GM18520 (cell line): ENCODE measurements around the gene CROCC2.
"Not testable (repeated sequence)": the region's sequence is repeated elsewhere in the genome, so short reads cannot be mapped to it uniquely, and the experiment has no call there.

Experiments
- ATAC-seq: cut with Tn5 transposase; IDR thresholded peaks from one replicate; pipeline ENCODE4 v1.9.1; 2021; ENCODE audit not compliant: unreplicated experiment

CROCC2 gene

DNA sequence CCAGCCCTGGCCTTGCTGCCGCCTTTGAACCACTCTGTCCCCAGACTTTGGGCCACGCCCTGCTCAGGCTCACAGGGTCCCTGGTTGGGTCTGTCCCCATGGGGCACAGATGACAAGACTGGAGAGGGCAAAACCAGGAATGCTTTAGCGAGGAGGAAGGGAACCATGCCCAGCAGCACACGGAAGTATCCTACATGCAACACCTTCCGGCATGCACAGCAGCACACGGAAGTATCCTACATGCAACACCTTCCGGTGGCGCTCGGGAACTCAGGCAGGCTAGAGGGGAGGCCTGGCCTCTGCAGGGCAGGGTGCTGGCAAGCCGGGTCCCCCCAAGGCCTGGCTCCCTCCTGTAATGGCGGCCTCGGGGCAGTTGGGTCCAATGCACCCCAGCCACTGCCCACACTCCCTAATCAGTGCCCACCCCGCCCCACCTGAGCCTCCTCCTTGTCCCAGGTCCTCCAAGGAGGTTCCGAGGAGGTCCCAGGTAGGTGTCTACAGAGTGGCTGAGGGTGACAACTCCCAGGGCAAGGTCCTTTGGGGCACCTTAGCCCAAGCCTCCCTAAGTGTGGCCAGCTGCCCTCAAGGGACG, 58.7 kb downstream of the CROCC2 start:
- ATAC-seq = no peak

DNA sequence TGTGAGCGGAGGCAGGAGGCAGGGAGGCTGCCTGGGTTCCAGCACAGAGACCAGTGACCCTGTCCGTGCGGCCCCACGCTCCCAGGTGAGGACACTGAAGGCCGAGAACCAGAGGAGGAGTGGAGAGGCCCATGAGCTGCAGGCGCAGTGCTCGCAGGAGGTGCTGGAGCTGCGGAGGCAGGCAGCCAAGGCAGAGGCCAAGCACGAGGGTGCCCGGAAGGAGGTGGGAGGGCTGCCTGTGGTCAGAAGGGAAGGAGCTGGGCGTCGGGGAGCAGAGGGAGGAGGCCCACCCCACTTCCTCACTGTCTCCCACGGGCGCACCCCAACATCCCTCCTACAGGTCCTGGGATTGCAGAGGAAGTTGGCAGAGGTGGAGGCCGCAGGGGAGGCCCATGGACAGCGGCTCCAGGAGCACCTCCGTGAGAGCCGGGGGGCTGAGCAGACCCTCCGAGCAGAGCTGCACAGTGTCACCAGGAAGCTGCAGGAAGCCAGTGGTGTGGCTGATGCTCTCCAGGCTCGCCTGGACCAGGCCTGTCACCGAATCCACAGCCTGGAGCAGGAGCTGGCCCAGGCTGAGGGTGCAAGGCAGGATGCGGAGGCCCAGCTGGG, 59.3 kb downstream of the CROCC2 start:
- no peak for ATAC-seq

DNA sequence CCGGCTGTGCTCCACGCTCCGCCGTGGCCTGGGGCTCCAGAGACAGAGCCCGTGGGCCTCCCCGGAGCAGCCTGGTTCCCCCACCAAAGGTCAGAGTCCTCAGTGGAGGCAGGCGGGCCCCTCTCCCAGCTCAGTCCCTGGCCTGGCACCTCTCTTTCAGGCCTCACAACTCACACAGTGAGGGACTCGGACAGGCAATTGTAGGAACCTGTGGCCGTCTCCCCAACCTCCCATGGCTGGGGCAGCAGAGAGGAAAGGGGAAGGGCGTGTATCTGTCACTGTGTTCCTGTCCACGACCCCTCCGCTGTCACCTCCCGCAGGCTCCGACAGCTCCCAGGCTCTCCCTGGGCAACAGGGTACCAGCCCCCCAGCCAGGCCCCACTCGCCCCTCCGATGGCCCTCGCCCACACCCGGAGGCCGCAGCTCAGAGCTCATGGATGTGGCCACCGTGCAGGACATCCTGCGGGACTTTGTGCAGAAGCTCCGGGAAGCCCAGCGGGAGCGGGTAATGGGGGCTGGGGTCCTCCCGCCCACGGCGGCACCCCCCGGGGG, 59.8 kb downstream of the CROCC2 start:
- ATAC-seq = no peak

DNA sequence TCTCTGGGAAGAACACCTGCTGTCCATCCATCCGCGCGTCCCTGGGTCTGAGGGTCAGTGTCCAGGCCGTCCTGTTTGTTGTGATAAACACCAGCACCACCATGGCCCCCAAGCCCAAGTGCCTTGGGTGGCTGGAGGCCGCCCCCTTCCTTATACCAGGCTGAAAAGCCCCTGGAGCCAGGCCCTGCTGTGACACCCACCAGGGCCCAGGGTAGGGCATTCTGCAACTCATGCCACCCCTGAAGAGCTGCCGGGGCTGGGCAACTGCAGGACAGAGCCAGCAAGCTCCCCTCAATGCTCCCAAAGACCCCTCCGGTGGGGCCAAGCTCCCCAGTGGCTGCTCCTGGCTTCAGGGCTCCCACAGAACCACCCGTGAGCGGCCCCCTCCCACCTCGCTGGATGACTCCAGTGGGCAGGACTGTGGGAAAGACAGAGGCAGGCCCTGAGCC, 60.3 kb downstream of the CROCC2 start:
- no peak for ATAC-seq

DNA sequence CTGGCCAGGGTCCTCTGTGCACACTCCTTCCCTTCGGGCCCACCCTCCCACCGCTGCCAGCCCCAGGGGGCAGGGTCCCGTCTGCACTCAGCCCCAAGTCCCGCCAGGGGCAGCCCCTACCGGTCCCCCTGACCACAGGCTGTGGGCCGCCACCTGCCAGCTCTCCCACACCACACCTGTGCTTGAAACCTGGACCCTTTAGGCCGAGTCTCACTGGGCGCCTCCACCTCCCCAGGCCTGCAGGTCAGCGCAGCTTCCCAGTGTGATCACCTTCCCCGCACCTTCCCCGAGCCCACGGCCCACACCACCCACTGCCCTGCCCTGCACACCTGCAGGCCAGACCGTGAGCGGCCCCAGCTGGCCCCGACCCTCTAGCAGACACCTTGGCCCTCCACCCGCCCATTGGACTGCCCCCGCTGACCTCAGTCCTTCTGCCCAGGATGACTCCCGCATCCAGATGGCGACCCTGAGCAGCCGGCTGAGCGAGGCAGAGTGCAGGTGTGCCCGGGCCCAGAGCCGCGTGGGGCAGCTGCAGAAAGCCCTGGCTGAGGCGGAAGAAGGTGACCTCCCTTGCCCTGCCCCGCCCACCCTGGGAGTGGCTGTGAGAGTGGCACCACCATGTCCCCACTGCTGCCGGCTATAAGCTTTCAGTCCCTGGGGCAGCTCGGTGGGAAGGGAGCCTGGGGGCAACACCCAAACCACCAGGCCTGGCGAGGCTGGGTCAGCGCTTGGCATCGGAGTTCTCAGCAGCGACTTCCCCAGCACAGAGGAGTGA, 61.0 kb downstream of the CROCC2 start:
- no peak for ATAC-seq

DNA sequence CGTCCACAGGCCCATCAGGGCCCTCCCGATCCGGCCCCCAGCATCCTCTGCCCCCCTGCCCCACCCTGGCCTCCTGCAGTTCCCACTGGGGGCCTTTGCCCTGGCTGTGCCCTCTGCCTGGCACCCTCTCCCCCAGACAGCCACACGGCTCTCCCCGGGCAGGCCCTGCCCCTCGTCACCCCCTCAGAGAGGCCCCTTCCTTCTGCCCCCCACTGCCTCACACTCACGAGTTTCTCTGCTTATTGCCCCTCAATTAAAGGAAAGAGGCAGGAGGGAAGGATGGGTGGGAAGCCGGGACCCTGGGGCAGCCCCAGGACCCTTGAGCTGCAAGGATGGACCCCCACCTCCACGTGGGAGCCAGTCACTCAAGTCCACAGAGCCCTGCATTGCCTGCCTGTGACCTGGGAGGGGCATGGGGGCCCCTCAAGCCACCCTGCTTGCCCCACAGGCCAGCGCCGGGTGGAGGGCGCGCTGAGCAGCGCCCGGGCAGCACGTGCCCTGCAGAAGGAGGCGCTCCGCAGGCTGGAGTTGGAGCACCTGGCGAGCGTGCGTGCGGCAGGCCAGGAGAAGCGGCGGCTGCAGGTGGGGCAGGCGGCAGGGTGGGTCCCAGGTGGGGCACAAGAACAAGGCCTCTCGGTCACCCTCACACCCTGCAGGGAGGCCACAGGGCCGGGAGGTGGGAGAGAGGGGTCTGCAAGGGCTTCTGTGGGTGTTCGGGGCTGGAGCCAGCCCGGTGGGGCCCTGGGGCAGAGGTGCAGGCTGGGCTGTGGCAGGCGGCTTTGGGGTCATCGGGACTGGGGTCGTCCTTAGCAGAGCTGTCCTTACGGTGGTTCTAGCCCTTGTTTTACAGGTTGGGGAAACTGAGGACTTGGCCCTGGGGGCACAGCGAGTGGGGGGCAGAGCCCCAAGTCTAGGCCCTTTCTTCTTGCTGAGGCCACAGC, 61.8 kb downstream of the CROCC2 start:
- ATAC-seq = no peak

DNA sequence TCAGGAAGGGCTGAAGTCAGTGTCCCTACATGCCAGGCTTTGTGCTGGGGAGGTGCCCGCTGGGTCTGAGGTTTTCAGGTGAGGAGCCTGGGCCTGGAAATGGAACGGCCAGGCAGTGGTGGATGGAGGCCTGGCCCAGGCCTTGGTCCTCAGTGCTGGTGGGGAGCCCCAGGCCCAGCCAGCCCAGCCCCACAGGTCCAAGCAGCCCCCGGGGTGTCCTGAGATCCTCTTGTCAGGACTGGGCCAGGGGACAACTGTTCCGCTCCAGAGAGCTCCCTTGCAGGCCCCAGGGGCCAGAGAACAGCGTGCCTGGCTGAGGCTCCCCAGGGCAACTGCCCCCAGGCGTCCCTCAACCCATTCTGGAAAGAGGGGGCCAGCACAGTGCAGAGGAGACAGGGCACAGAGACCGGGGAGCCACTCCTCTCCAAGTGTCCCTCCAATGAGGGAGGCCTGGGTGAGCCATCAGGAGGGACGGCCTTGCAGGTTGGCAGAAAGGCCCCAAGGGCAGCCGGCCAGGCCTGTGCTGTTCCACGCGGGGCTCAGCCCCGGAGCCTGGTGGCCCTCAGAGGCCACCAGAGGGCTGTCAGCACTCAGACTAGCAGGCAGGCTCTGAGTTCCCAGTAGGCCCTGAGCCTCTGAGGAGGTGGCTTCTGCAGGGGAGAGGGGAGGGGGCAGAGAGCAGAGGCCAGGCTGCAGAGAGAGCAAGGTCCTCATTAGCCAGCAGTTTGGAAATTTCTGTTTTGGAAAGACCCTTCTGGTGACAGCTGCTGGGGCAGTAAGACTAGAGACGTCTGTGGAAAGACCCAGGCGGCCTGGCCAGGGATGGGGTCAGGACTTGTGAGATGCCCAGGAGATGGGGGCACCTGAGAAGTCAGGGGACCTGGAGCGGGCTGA, 62.8 kb downstream of the CROCC2 start:
- ATAC-seq = no peak

DNA sequence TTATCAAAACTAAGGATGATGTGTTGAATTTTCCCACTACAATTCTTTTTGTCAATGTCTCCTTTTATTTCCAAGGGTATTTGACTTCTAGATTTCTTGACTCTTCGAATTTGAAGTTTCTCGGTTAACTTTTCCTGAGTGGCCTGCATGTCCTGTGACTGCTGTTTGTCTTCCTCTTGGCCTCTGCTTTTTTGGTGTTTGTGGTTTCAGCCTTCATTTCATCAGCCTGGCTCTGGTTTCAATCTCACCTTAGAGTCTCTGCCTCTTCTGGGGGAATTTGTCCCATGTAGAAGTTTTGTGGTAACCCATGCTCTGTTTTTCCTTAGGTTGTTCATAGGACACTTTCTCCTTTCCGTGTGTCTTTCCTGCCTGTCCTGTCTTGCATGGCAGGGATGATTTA, 64.0 kb downstream of the CROCC2 start:
- no peak for ATAC-seq

DNA sequence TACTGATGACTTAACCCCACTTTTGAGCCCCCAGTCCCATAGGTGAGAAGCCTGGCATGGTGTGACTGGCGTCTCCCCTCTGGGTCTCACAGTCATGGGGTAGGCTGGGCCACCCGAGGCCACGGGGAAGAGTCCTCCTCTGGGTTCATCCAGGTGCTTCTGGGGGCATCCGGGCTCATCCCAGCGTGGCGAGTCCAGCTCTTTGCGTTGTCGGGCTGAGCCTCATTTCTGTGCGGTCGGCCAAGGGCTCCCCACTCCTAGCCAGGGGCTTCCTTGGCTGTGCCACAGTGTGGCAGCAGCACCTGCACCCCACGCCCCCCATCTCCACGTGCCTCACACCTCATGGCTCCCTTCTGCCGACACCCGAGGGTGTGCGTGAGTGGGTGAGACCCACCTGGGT, 64.7 kb downstream of the CROCC2 start:
- ATAC-seq = no peak

DNA sequence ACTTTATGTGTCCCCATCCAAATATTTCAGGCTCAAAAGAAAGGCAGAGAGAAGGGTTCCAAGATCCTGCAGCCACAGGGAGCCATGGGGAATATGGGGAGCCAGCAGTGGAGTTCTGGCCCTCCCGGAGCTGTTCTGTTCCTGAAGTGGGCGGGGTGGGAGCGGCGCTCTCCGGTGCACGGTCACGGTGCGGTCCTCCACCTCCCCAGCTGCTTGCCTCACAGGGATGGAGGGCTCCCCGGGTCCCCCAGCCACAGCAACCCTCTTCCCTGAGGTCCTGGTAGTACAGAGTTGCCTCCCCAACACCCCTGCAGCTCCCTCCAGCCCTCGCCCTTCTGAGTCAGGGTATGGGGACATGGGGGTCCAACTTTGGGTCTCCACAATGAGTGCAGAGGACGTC, 66.1 kb downstream of the CROCC2 start:
- ATAC-seq = no peak

DNA sequence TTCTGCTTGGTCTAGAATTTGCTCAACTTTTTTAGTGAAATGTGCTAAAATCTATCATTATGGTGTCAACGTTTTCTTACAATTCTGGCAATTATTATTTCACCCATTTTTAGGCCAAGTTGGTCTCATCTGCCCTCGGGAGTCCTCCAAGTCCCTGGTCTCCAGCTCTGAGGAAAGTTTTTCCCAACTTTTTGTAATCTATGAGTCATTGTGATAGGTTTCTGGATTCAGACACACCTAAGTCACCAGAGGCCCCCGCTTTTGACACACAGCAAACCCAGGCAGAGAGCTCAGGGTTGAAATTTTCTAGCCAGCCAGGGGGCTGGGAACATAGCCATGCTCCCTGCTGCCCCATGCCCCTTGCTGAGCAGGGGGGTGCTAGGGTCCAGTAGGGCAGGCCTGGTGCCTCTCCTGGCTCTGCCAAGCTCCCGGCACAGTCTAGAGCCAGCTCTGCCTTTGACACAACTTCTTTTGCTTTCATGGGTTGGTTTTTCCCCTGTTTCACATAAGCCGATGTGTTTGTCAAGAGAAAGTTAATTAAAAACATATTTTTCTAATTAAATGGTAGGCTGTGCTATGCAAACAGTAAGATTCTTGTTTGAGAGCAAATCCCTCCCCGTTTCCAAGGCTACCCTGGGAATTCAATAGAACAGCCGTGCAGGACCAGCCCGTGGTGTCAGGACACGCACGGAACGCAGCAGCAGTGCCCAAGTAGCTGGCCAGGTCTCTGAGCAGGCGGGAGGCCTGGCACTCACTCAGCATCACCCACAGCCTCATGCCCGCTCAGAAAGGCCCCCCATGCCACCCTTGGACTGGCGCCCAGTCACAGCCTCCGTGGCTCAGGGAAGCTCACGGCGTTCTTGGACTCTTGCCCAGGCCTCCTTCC, 66.7 kb downstream of the CROCC2 start:
- ATAC-seq = no peak

DNA sequence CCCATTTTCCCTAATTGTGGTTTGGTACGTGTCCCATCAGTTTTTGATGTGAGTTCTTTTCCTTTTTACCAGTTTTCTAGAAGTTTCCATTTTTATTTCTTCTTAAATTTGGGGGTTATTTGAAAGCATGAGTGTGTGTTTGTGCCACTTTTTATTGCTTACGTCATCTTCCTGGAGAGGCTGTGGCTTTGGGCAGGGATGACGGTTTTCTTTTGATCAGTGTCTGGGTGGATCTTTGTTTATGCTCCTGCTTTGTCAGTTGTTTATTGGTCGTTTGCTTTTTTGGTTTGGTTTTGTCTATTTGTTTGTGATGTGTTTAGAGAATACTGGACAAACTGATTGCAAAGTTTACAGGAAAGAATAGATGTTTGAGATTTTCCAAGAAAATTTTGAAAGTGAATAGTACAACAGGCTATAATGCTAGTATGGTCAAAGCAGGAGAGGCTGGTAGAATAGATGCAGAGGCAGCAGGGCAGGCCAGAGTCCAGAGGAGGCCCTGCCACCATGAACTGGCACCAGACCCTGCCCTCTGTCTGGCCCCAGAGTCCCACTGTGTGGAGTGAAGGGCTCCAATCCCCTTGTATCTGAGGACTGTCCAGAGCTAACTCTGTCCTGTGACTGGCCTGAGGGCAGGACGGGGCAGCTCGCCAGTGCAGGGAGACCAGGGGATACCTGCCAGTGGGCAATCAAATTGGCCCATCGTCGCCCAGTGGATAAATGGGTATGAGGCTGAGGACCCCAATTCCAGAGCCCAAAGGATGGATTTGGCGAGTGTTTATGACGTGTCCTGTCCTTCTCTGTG, 68.8 kb downstream of the CROCC2 start:
- ATAC-seq = no peak

DNA sequence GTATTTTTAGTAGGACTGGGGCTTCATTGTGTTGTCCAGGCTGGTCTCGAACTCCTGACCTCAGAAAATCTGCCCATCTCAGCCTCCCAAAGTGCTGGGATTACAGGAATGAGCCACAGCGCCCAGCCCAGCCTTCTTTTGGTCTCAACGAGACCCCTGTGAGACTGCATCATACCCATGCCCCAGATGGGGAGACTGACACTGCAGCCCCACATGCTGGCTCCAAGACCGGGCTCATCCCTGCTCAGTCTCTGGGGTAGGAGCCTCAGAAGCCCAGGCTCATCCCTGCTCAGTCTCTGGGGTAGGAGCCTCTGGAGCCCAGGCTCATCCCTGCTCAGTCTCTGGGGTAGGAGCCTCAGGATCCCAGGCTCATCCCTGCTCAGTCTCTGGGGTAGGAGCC, 69.8 kb downstream of the CROCC2 start:
- ATAC-seq = not testable (repeated sequence)

DNA sequence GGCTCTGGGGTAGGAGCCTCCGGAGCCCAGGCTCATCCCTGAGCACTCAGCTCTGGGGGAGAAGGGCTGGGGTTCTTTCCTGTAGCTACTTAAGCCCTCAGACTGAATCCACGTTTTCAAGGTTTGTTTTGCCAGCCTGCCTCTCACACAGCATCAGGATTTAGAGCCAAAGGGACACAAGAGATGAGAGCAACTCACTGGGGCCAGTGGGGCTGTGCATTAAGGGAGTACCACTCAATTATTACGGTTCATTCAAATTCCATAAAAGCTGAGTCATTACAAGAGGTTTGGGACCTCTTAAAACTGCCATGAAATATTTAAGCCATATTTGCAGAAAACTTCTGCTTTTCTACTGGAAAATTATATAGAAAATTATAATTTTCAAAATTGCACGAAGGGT, 75.1 kb downstream of the CROCC2 start:
- no peak for ATAC-seq

DNA sequence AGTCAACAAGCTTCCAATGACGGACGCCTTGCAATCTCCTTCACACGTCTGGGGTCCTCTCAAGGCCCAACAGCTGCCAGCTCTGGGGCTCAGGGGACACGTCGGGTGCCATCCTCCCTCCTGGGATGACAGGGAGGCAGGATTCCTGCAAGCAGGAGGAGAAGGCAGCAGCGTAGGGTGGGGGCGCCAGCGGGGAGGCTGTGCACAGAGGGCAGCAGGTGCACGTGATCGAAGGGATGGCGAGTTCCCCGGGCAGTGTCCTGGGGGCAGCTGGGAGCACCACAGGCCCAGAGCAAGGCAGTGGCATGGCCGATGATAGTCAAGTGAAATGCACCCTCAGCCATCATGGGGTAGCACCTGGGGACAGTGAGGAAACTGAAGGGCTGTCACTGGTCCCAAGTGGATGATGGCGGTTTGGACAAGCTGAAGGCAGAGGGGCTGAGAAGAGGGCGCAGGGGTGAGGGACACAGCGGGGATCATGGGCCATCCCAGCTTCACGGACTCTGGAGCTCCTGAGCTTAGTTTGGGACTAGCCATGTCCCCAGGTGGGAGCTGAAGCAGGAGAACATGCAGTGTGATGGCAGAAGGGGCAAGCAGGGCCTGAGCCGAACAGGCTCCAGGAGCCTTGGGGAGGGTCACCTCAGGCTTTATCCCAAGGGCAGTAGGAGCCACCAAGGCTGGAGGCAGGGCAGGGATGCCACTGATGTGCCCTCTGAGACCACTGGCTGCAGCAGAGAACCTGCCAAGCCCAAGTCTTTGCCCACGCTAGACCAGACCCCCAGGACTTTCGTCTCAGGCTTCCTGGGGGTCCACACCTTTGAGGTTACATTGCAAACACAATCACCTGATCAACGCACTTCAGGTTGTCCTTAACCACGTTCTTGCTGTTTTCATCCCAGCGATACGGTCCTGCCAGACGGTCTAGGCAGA, 76.0 kb downstream of the CROCC2 start:
- no peak for ATAC-seq

DNA sequence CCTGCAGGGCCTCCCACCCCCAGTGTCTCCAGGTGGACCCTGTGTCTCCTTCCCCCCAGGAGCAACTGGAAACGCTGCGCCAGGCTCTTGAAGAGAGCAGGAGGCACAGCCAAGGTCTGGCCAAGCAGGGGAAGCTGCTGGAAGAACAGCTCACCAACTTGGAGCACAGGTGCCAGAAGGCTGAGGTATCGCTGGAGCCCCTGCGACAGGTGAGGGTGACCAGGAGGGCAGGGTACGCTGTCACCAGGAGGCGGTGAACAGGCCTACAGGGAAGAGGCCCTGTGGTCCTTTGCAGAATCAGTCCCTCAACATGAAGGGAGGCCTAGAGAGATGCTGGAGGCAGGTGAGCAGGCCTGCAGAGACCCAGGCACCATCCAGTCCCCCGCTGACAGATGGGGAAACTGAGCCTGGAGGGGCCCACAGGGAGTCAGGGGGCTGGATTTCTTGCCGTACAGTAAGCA, 76.7 kb downstream of the CROCC2 start:
- ATAC-seq = no peak
